Uterus (tissue), 2 donors: ENCODE data around the gene TNFRSF14.

Source experiments
- POLR2A ChIP-seq, 2 donors: fragments of 450-650 bp; IDR thresholded peaks; one replicate each; pipeline ENCODE4 v1.6.1; 2016; ENCODE audit warnings: antibody characterized with exemption in 2 of 2, mild to moderate bottlenecking in 1 of 2, moderate library complexity in 1 of 2
- TF ChIP-seq, protein P1 (sequence below), 4 experiments: fragments of 200-600 bp in 2 of 4; fragments of 450-650 bp in 2 of 4; sonication (generic) in 2 of 4; IDR thresholded peaks; one replicate each; pipeline ENCODE4 v1.5.1; 2016 to 2019; ENCODE audit warnings: antibody characterized with exemption in 4 of 4, mild to moderate bottlenecking in 2 of 4, moderate library complexity in 1 of 4

DNA sequence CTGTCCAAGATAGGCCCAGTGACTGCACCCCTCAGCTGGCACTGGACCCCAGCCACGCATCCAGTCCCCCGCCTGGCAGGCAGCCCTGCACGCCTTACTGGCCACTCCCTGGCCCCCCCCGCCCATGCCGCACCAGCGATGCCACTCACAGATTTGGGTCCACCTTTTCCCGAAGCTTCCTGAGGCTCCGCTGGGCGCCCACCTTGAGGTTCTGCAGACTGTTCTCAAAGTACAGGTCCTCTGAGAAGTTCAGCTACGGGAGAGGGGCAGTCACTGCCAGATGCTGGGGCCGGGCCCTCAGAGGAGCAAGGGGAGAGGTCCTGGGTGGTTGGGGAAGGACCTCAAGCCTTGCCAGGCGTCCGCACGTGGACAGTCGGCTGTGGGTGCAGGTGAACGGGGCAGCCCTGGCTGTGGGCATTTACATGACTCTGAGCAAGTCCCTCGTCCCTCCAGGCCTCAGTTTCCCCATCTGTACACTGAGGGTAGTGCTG, 38.5 kb downstream of the TNFRSF14 start:
- TF ChIP-seq, protein P1, sequence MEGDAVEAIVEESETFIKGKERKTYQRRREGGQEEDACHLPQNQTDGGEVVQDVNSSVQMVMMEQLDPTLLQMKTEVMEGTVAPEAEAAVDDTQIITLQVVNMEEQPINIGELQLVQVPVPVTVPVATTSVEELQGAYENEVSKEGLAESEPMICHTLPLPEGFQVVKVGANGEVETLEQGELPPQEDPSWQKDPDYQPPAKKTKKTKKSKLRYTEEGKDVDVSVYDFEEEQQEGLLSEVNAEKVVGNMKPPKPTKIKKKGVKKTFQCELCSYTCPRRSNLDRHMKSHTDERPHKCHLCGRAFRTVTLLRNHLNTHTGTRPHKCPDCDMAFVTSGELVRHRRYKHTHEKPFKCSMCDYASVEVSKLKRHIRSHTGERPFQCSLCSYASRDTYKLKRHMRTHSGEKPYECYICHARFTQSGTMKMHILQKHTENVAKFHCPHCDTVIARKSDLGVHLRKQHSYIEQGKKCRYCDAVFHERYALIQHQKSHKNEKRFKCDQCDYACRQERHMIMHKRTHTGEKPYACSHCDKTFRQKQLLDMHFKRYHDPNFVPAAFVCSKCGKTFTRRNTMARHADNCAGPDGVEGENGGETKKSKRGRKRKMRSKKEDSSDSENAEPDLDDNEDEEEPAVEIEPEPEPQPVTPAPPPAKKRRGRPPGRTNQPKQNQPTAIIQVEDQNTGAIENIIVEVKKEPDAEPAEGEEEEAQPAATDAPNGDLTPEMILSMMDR (IDR thresholded peaks at IDR 0.05), result no peak
- TF ChIP-seq POLR2A (IDR thresholded peaks at IDR 0.05), result no peak
